ENCODE data around the gene NISCH.
"Not testable (repeated sequence)": the region's sequence is repeated elsewhere in the genome, so short reads cannot be mapped to it uniquely, and the experiment has no call there.

Gene NISCH

GRCh38 chr3:52517796-52518722 lies 62.7 kb downstream of the NISCH start:
- no peak for DNase-seq

- no peak for DNase-seq
Observed at GRCh38 chr3:52518723-52519444, 63.5 kb downstream of the NISCH start.

GRCh38 chr3:52519445-52520140 lies 64.2 kb downstream of the NISCH start:
- DNase-seq, result no peak

- DNase-seq, result no peak
Observed at GRCh38 chr3:52520141-52520667, 64.8 kb downstream of the NISCH start.

DNA sequence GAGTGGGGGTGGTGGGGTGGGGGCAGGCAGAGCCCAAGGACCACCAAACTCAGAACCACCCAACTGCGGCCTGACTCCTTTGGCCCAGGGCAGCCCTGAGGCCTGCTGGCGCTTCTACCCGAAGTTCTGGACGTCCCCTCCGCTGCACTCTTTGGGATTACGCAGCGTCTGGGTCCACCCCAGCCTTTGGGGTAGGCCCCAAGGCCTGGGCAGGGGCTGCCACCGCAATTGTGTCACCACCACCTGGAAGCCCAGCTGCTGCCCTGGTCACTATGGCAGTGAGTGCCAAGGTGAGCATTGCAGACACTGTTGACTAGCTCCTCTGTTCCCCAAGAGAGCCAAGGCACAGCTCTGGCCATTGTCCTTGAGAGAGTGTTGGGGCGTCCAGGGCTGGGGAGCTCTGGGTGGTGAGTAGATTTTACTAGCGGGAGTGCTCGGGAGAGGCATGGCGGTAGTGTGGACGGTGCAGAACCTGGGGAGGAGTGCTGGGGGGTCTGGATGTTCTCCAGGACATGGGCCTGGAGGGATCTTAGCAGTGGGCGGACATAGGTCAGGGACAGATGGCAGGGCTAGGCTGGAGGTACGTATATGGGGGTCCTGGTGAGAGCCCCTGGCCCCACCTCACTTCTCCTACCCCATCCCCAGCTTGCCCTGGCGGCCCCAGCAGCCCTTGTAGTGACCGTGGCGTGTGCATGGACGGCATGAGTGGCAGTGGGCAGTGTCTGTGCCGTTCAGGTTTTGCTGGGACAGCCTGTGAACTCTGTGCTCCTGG lies 65.5 kb downstream of the NISCH start:
- DNase-seq, result no peak

GRCh38 chr3:52521488-52521824 lies 66.1 kb downstream of the NISCH start:
- DNase-seq, result no peak

- DNase-seq, result no peak
Observed at GRCh38 chr3:52521881-52522650, 66.7 kb downstream of the NISCH start.

- DNase-seq, result no peak
Observed at GRCh38 chr3:52522651-52523251, 67.3 kb downstream of the NISCH start.

GRCh38 chr3:52523386-52524257 lies 68.2 kb downstream of the NISCH start:
- DNase-seq, result no peak

DNA sequence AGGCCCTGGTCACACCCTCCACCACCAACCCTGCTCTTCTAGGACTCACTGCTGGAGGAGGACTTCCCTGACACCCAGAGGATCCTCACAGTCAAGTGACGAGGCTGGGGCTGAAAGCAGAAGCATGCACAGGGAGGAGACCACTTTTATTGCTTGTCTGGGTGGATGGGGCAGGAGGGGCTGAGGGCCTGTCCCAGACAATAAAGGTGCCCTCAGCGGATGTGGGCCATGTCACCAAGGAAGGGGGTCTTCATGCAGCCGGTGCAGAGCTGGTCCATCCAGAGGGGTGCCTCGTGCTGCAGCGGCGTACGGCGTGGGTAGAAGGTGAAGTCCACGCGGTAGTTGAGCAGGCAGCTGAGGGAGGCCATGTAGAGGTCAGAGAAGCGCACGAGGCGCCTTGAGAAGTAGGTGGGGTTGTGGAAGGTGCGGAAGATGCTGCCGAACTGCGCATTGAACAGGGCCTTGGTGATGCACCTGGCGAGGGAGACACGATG lies 68.9 kb downstream of the NISCH start:
- no peak for DNase-seq

DNA sequence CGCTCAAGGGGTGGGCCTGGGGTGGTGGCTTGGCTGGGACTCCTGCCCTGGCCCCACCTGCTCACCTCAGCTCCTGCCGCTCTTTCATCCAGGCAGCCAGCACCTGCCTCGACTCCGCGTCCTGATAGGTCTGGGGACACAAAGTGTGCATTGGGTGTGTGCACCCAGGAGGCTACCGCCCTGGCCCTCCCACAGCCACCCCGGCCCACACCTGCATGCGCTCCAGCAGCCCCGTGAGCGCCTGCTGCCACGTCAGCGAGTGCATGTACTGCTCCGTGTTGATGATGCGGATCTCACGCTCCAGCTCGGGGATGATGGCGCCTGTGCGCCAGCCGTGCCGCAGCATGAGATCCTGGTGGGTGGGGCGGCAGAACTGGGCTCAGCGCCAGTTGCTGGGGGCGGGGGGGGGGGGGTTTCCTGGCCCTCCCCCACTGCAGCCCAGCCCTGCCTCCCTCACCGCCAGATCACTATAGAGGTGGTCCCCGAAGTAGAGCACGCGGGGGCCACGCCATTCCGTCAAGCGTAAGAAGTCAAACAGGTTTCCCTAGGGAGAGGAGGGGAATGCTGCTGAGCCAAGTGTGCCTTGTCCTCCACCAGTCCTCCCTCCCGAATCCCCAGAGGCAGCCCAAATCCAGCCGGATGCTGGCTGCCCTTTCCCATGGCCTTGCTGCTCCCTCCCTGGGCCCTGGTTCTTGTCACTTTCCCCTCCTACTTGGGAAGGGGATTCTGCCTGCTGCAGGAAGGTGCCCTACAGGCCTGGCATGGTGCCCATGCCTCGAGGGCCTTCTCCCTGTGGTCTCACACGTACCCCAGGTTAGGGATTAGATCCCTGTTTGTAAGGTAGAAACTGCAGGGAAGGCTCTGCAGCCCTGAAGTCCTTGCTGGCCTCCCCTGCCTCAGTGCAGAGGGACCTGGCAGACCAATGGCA lies 69.6 kb downstream of the NISCH start:
- no peak for DNase-seq

DNA sequence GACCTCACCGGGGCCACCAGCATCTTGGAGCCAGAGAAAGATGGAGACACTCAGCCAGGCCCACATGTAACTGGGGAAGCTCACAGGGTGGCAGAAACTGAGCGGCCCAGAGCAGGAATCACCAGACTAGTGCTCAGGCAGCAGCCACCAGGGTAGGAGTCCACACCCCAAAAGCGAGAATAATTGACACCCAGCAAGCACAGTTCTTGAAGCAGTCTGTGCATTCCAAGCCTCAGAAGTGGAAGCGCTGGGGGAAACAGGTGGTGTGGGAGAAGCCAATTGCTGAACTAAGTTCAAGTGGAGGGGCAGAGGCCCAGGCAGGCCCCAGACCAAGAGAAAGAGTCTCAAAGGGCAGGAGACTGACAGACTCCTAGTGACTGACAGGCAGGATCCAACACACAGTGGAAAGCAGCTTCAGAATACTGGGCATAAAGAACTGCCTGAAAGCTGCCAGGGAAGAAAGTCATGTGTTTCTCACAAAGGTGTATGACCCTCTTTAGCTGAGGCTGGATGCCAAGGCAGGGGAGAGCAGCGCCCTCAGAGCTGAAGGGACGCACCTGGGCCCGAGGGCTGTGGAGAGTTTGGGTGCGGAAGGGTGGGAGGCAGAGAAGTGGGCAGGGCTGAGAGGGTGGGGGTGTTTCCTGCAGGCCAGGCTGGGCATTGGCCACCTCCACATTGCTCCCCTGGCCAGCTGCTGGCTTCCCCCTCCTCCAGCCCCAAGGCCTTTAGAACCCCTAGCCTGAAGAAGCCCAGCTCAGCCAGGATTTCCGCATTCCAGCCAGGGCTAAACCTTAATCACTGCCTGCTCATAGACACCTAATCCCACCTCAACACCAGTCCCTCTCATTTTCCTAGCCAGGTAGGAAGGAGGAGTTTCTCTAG lies 70.5 kb downstream of the NISCH start:
- no peak for DNase-seq

- DNase-seq, result not testable (repeated sequence)
Observed at GRCh38 chr3:52526671-52527038, 71.3 kb downstream of the NISCH start.

- no peak for DNase-seq
Observed at GRCh38 chr3:52527039-52527731, 71.8 kb downstream of the NISCH start.

DNA sequence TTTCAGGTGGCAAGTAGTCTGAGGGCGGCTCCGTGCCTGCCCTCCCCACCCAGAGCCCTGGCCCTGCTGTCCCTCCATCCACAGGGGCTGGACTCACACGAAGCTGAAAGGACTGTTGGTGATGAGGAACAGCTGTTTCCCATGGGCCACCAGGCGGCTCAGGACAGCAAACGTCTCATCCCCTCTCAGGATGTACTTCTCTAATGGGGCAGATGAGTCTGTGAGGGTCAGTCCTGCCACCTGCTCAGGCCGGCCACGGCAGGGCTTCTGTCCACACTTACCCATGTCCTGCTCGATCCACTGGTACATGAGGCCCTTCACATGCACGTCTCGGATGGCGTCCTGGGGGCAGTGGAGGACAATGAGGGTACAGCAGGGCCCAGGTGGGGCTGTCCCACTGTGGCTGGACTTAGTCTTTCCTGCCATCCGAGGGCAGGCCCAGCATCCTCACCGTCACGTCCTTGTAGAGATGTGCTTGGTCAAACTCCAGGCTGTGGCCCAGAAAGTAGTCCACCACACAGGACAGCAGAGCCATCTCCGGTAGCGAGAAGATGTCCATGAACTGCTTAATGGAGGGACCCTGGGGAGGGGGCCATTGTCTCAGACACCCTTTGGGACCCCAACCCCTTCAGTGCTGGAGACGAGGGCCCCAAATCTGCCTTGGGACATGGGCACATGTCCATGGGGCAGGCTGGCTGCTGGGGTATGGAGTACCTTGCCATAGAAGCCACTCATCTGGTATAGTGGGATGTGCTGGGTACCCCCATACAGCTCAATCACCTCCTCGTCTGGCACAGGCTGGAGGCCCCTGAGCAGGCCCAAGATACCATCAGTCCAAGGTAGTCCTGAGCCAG lies 72.6 kb downstream of the NISCH start:
- no peak for DNase-seq

Data from NCI-H2227 treated with DMSO at 0.1 percent for 48 hours (cell line).